HL-60 (cell line): ENCODE results near the gene THOC3.
"Not testable (repeated sequence)": the region's sequence is repeated elsewhere in the genome, so short reads cannot be mapped to it uniquely, and the experiment has no call there.

Experiments used
- DNase-seq, 2 experiments: peaks; one replicate each; pipeline ENCODE4 v3.0.0-alpha.2; 2010 to 2020; ENCODE audit warnings: low read depth in 1 of 2, low spot score in 1 of 2
- H3K27ac ChIP-seq: fragments of 250-450 bp; sonication (Bioruptor Pico); replicated peaks from 2 replicates; pipeline ENCODE4 v1.5.1; 2020; ENCODE audit warnings: mild to moderate bottlenecking, moderate library complexity
- H3K27me3 ChIP-seq: fragments of 250-450 bp; sonication (Bioruptor Pico); 2 replicates; pipeline ENCODE4 v1.5.1; 2021; ENCODE audit warnings: mild to moderate bottlenecking, moderate library complexity; ENCODE audit not compliant: insufficient read depth, poor library complexity, severe bottlenecking
- H3K4me3 ChIP-seq: replicated peaks from 2 replicates; pipeline ENCODE4 v1.5.1; 2011; ENCODE audit warnings: mild to moderate bottlenecking, control low read depth, low read length; ENCODE audit not compliant: insufficient read depth
- GABPA ChIP-seq: IDR thresholded peaks from 2 replicates; pipeline ENCODE4 v1.6.1; 2012; ENCODE audit warnings: low read depth
- POLR2AphosphoS5 ChIP-seq: IDR thresholded peaks from 2 replicates; pipeline ENCODE4 v1.6.1; 2012; ENCODE audit warnings: low read depth
- SPI1 ChIP-seq: IDR thresholded peaks from 2 replicates; pipeline ENCODE4 v1.6.1; 2012; ENCODE audit warnings: low read depth, mild to moderate bottlenecking, borderline replicate concordance
- TF ChIP-seq, protein P1 (sequence below): IDR thresholded peaks from 2 replicates; pipeline ENCODE4 v1.6.1; 2012; ENCODE audit warnings: low read depth; ENCODE audit not compliant: insufficient replicate concordance
- TF ChIP-seq, protein P2 (sequence below): IDR thresholded peaks from one replicate; pipeline ENCODE4 v1.5.1; 2011; ENCODE audit warnings: low read length, control low read depth, inconsistent platforms; ENCODE audit not compliant: insufficient read depth

Gene THOC3

DNA sequence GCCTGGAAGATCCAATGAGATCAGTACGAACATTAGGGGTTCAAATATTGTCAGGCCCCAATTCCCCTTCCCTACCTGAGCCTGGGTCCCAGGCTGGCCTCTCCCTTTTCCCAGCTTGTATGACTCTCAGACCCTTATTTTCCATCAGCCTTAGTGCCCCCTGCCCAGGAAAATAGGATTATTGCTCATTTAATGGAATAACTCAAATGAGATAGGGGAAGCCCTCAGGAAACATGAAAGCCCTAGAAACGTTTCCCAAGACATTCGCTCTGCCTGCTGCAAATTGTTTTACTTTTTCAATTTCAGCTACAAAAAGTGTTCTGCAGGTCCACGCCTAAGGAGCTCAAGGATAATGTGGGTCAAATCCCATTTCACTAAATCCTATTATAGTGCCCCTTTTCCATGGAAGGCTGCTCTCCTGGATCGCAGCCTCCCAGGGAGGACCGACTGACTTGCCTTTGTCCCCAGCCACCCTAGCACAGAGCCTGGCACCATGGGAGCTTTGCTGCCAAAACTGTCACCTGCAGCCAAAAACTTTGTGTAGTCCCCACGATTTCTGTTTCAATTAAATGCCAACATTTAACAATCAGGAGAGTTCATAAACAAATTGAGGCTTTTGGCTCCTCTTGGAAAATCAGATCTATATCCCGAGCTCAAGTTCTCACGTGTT is 46.9 kb downstream of the THOC3 start:
- Histone ChIP-seq H3K27ac (no peak overlapping the region), H3K4me3 (no peak overlapping the region), H3K27me3 (no peaks in the 10 kb centered on the region)
- no peak for DNase-seq
- TF ChIP-seq, protein P1, sequence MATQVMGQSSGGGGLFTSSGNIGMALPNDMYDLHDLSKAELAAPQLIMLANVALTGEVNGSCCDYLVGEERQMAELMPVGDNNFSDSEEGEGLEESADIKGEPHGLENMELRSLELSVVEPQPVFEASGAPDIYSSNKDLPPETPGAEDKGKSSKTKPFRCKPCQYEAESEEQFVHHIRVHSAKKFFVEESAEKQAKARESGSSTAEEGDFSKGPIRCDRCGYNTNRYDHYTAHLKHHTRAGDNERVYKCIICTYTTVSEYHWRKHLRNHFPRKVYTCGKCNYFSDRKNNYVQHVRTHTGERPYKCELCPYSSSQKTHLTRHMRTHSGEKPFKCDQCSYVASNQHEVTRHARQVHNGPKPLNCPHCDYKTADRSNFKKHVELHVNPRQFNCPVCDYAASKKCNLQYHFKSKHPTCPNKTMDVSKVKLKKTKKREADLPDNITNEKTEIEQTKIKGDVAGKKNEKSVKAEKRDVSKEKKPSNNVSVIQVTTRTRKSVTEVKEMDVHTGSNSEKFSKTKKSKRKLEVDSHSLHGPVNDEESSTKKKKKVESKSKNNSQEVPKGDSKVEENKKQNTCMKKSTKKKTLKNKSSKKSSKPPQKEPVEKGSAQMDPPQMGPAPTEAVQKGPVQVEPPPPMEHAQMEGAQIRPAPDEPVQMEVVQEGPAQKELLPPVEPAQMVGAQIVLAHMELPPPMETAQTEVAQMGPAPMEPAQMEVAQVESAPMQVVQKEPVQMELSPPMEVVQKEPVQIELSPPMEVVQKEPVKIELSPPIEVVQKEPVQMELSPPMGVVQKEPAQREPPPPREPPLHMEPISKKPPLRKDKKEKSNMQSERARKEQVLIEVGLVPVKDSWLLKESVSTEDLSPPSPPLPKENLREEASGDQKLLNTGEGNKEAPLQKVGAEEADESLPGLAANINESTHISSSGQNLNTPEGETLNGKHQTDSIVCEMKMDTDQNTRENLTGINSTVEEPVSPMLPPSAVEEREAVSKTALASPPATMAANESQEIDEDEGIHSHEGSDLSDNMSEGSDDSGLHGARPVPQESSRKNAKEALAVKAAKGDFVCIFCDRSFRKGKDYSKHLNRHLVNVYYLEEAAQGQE, result no peak
- no peak for TF ChIP-seq GABPA
- TF ChIP-seq POLR2AphosphoS5, result no peak
- TF ChIP-seq, protein P2, sequence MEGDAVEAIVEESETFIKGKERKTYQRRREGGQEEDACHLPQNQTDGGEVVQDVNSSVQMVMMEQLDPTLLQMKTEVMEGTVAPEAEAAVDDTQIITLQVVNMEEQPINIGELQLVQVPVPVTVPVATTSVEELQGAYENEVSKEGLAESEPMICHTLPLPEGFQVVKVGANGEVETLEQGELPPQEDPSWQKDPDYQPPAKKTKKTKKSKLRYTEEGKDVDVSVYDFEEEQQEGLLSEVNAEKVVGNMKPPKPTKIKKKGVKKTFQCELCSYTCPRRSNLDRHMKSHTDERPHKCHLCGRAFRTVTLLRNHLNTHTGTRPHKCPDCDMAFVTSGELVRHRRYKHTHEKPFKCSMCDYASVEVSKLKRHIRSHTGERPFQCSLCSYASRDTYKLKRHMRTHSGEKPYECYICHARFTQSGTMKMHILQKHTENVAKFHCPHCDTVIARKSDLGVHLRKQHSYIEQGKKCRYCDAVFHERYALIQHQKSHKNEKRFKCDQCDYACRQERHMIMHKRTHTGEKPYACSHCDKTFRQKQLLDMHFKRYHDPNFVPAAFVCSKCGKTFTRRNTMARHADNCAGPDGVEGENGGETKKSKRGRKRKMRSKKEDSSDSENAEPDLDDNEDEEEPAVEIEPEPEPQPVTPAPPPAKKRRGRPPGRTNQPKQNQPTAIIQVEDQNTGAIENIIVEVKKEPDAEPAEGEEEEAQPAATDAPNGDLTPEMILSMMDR, result no peak
- no peak for TF ChIP-seq SPI1

DNA sequence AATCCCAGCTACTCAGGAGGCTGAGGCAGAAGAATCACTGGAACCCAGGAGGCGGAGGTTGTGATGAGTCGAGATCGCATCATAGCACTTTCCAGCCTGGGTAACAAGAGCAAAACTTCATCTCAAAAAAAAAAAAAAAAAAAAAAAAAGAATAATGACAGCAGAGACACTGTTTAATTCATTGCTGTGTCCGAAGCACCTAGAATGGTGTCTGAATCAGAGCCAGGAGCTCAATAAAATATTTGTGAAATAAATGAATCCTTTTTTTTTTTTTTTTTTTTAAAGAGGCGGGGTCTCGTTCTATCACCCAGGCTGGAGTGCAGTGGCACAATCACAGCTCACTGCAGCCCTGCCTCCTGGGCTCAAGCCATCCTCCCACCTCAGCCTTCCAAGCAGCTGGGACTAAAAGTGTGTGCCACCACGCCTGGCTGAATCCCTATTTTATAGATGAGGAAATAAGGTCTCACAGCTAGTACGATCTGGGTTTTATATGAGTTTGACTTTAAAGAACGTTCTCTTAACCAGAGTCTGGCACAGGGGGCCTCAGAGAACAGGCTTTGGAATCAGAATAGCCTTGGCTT is 47.8 kb downstream of the THOC3 start:
- H3K4me3 ChIP-seq, result no peak overlapping the region
- no peak overlapping the region for H3K27ac ChIP-seq
- no peak for TF ChIP-seq GABPA
- TF ChIP-seq POLR2AphosphoS5, result no peak
- no peak for TF ChIP-seq SPI1
- TF ChIP-seq, protein P2, result no peak
- TF ChIP-seq, protein P1, result no peak
- H3K27me3 ChIP-seq, result no peaks in the 10 kb centered on the region
- no peak for DNase-seq

DNA sequence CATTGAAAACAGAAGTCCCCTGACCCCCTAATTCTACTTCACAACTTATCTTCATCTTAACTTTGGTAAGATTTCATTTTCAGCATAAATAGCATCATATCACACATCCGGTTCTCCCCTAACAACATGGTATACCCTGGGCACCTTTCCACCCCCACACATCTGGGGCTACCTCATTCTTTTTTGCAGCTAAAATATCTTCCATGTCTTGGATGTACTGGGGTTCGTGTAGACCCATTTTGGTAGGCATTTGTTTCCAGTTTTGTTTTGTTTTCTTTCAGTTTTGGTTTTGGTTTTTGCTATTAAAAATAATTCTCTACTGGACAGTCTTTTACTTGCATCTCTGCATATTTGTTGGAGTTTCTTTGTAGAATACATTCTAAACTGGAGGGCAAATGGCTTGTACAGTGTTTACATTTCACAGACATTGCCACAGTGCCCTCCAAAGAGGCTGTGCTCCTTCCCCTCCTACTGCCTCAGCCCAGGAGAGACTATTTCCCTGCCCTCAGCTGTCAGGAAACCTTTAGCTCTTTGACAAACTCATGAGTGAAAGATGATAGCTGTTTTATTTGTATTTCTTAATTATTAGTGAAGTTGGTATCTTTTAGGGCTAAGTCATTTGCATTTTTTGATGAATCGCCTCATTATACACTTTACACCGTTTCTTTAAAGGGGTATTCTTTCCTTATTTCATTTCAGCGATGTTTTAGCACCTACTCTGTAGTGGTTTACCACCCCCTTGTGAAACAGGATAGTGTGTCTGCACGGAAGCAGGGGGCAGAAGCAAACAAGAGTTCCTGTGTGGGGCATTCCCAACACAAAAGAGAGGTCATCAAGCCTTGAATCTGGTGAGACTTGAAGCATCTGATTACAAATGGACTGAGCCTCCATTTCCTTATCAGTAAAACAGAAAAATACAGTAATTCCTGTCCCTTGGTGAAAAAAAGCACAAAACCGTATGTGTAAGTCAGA is 52.8 kb downstream of the THOC3 start:
- H3K27ac ChIP-seq, DNase-seq, H3K4me3 ChIP-seq, H3K27me3 ChIP-seq: not testable (repeated sequence)

DNA sequence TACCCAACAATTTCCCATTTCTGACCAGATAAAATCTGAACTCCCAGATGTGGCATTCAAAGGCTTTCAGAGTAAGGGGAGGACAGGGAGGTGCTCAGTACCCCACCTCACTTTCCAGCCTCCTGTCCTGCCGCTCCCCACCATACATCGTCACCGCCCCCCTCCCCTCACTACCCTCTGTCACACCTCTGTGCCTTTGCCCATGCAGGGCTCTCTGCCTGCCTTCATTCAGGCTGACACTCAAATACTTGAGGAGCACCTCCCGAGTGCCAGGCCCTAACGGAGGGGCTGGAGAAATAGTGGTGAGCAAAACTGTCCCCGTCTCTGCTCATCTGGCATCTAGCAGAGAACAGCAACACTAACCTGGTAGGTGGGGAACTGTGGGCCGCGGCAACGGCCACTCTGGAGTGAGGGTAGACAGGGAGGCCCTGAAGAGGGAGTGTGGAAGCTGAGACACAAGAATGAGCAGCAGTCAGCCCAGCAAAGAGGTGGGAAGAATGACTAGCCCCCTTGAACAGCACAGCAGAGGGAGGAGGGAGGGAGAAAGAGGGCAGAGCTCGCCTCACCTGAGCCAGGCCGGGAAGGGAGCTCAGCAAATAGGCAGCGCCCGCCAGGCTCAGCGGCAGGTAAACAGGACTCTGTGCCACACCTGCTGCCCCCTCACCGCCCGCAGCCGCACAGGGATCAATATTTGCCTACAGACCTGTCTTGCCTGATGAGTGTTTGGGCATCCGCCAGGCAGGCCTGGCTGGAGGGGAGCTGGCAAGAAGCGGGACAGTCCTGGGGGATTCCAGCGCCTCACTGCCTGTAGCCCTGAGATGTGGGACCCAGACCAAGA is 54.1 kb downstream of the THOC3 start:
- H3K27me3 ChIP-seq, DNase-seq, H3K4me3 ChIP-seq, H3K27ac ChIP-seq: not testable (repeated sequence)

DNA sequence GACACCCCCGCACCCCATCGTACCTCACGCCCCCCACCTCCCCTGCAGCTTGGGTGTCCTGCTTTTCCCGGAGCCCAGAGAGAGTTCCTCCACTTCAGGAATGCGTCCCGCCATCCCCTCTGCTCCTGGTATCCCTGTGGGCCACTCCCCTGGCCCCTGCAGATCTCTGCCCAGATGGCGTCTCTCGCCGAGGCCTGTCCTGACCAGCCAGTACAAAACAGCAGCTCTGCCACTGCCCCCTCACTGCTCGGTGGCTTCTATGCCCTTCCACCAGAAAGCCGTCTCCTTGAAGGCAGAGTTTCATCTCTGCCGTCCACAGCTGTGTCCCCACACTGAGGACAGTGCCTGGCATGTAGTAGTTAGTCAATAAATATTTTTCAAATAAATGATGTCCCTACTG is 58.0 kb downstream of the THOC3 start:
- DNase-seq, H3K27me3 ChIP-seq, H3K4me3 ChIP-seq, H3K27ac ChIP-seq: not testable (repeated sequence)
